ENCODE data around the gene RNF214. TPM values are rescaled to one million over a fixed set of nuclear protein-coding genes. Genes with fewer than 3 reads are reported as not detected.
"Not testable (repeated sequence)": the region's sequence is repeated elsewhere in the genome, so short reads cannot be mapped to it uniquely, and the experiment has no call there.

RNF214 gene
- 16.0 and 17.7 TPM in 2 replicates for polyA plus RNA-seq (2013)

DNA sequence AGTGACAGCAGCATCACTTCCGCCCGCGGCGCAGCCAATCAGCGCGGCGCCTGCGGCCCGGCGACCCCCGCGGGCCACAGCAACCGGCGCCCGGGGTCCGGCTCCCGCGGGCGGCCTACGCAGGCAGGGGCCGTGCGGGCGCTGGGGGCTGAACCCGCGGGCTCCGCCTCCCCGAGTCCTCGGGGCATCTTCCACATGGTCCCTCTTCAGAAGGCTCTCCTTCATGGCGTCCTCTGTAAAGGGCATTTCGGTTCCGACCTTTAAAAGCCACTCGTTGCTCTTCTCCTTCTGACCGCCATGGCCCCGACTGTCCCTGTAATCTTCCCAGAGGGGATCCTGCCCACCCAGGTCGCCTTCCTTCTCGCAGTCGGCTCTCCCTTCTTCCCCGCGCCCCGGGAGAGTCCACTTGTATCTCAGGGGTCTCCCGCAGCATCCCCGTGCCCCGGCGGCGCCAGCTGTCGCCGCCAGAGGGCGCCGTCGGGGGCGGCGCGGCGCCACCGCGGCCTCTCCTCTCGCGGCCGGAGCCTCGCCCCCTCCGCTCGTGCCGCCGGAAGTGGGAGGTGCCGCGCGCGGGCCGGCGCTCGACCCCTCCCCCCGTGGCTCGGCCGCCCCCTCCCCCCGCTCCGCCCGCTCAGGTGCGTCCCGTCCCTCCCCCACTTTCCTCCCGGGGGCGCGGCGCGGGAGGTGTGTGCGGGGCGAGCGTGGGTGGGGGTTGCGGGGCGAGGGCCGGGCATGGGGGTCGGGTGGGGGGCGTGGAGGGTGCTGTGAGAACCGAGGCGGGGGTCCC is at the start of gene RNF214:
RNF214 (plus strand) TSS at position 580 of the 787 bp plus-strand sequence. CDS start 1,602 bp downstream, outside the sequence.
- Histone ChIP-seq H2BK120ac (ENCODE audit: insufficient read depth, low read length, poor library complexity) (peak within 1 kb of the TSS; percentile 86), H3K23ac (ENCODE audit: low read length) (no peak within 1 kb of the TSS), H3K36me3 (ENCODE audit: control insufficient read depth in 1 of 2, insufficient read depth in 2 of 2, low read length in 2 of 2) (peaks cover 22 to 25% of the 10 kb centered on the region in 2 experiments), H3K9me3 (ENCODE audit: insufficient read depth, low read depth, low read length) (no peaks in the 10 kb centered on the region), H3K9ac (ENCODE audit: low read length) (peak within 1 kb of the TSS; percentile 82), H3K14ac (ENCODE audit: low read length) (peak within 1 kb of the TSS; percentile 93), H4K8ac (ENCODE audit: low read depth, low read length) (peak within 1 kb of the TSS; percentile 95), H2BK12ac (ENCODE audit: low read length) (peak within 1 kb of the TSS; percentile 52), H3K4ac (ENCODE audit: low read depth, low read length) (peak within 1 kb of the TSS; percentile 96), H3K4me2 (ENCODE audit: low read length) (peak within 1 kb of the TSS; percentile 88), H3K18ac (ENCODE audit: low read length) (peak within 1 kb of the TSS; percentile 96), H3K4me3 (ENCODE audit: low read depth, low read length) (peak within 1 kb of the TSS; percentile 92), H3K27me3 (ENCODE audit: insufficient read depth, low read length) (no peaks in the 10 kb centered on the region), H2AFZ (ENCODE audit: insufficient read depth, low read length, poor library complexity) (peak within 1 kb of the TSS; percentile 95), H2BK5ac (ENCODE audit: low read depth, low read length, poor library complexity) (peak within 1 kb of the TSS; percentile 88), H3K4me1 (ENCODE audit: control insufficient read depth in 1 of 2, insufficient read depth in 2 of 2, low read length in 2 of 2) (peaks cover 4 to 13% of the 10 kb centered on the region in 2 experiments), H4K91ac (ENCODE audit: low read depth, low read length) (peak within 1 kb of the TSS; percentile 90), H3K79me2 (ENCODE audit: control insufficient read depth, insufficient read depth, low read length, poor library complexity) (peaks cover 13% of the 10 kb centered on the region), H3K27ac (ENCODE audit: low read depth, low read length) (peak within 1 kb of the TSS; percentile 78), H4K12ac (ENCODE audit: low read depth, low read length) (peak within 1 kb of the TSS; percentile 66), H3K79me1 (ENCODE audit: low read length) (peaks cover 12% of the 10 kb centered on the region), H2AK5ac (ENCODE audit: low read length) (peak within 1 kb of the TSS; percentile 96)
- WGBS (ENCODE audit: extremely low coverage, insufficient coverage, insufficient read length), result no CpG with 5 or more reads among the region's 94 CpGs
- DNase-seq, result peak; percentile 56 to 90

DNA sequence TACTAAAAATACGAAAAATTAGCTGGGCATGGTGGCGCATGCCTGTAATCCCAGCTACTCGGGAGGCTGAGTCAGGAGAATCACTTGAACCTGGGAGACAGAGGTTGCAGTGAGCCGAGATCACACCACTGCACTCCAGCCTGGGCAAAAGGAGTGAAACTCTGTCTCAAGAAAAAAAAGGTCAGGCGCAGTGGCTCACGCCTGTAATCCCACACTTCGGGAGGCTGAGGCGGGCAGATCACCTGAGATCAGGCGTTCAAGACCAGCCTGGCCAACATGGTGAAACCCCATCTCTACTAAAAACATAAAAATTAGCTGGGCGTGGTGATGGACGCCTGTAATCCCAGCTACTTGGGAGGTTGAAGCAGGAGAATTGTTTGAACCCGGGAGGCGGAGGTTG is 49.3 kb upstream of the RNF214 start:
- H2BK12ac ChIP-seq (ENCODE audit: low read length); H2BK120ac ChIP-seq (ENCODE audit: insufficient read depth, low read length, poor library complexity); H2AK5ac ChIP-seq (ENCODE audit: low read length); H3K9me3 ChIP-seq (ENCODE audit: insufficient read depth, low read depth, low read length); H3K14ac ChIP-seq (ENCODE audit: low read length); H3K18ac ChIP-seq (ENCODE audit: low read length); H2BK5ac ChIP-seq (ENCODE audit: low read depth, low read length, poor library complexity); H3K27me3 ChIP-seq (ENCODE audit: insufficient read depth, low read length); H4K12ac ChIP-seq (ENCODE audit: low read depth, low read length); H4K91ac ChIP-seq (ENCODE audit: low read depth, low read length); H3K9ac ChIP-seq (ENCODE audit: low read length); H3K79me1 ChIP-seq (ENCODE audit: low read length); H3K4ac ChIP-seq (ENCODE audit: low read depth, low read length); H4K8ac ChIP-seq (ENCODE audit: low read depth, low read length); DNase-seq; H3K4me2 ChIP-seq (ENCODE audit: low read length); H3K4me3 ChIP-seq (ENCODE audit: low read depth, low read length); H3K23ac ChIP-seq (ENCODE audit: low read length); H3K27ac ChIP-seq (ENCODE audit: low read depth, low read length); H3K4me1 ChIP-seq (ENCODE audit: control insufficient read depth in 1 of 2, insufficient read depth in 2 of 2, low read length in 2 of 2); H3K79me2 ChIP-seq (ENCODE audit: control insufficient read depth, insufficient read depth, low read length, poor library complexity); H2AFZ ChIP-seq (ENCODE audit: insufficient read depth, low read length, poor library complexity): not testable (repeated sequence)
- no CpG with 5 or more reads among the region's 13 CpGs for WGBS (ENCODE audit: extremely low coverage, insufficient coverage, insufficient read length)
- peaks cover 26 to 31% of the 10 kb centered on the region in 2 experiments for H3K36me3 ChIP-seq (ENCODE audit: control insufficient read depth in 1 of 2, insufficient read depth in 2 of 2, low read length in 2 of 2)

DNA sequence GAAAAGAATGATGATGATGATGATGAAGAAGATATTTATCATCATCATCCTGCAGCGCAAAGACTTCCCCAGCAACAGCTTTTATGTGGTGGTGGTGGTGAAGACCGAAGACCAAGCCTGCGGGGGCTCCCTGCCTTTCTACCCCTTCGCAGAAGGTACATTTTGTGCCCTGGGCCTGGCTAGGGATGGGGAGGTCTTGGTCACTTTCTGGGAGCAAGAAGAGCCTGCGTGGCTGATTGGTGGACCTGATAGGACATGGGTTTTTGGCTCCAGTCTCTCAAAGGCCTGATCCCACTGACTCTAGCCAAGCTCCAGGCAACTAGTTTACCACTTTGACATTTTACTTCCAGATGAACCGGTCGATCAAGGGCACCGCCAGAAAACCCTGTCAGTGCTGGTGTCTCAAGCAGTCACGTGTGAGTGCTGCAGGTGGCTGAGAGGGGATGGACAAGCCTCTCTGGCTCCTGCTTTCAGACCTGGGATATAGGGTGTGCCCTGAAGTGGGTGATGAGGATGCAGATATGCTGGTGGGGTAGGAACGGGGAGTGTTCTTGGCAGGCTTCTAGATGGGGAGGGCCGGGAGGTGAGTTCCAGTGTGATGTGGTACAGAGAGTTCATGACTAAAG is 48.6 kb upstream of the RNF214 start:
- no peak overlapping the region for H3K9ac ChIP-seq (ENCODE audit: low read length)
- peaks cover 33 to 37% of the 10 kb centered on the region in 2 experiments for H3K36me3 ChIP-seq (ENCODE audit: control insufficient read depth in 1 of 2, insufficient read depth in 2 of 2, low read length in 2 of 2)
- no peak overlapping the region for H3K4ac ChIP-seq (ENCODE audit: low read depth, low read length)
- no peak overlapping the region for H3K4me2 ChIP-seq (ENCODE audit: low read length)
- no peak overlapping the region for H2BK120ac ChIP-seq (ENCODE audit: insufficient read depth, low read length, poor library complexity)
- no peak overlapping the region for H2BK5ac ChIP-seq (ENCODE audit: low read depth, low read length, poor library complexity)
- no peak overlapping the region for H3K18ac ChIP-seq (ENCODE audit: low read length)
- peaks cover 9 to 10% of the 10 kb centered on the region in 2 experiments for H3K4me1 ChIP-seq (ENCODE audit: control insufficient read depth in 1 of 2, insufficient read depth in 2 of 2, low read length in 2 of 2)
- H2AK5ac ChIP-seq (ENCODE audit: low read length), result no peak overlapping the region
- WGBS (ENCODE audit: extremely low coverage, insufficient coverage, insufficient read length), result no CpG with 5 or more reads among the region's 11 CpGs
- H3K27ac ChIP-seq (ENCODE audit: low read depth, low read length), result no peak overlapping the region
- no peaks in the 10 kb centered on the region for H3K27me3 ChIP-seq (ENCODE audit: insufficient read depth, low read length)
- peak in 1 of 2 donors; percentile 39 for DNase-seq
- H2AFZ ChIP-seq (ENCODE audit: insufficient read depth, low read length, poor library complexity), result no peak overlapping the region
- H3K23ac ChIP-seq (ENCODE audit: low read length), result no peak overlapping the region
- no peak overlapping the region for H3K4me3 ChIP-seq (ENCODE audit: low read depth, low read length)
- H3K9me3 ChIP-seq (ENCODE audit: insufficient read depth, low read depth, low read length), result peaks cover 2% of the 10 kb centered on the region
- H4K8ac ChIP-seq (ENCODE audit: low read depth, low read length), result no peak overlapping the region
- H3K79me2 ChIP-seq (ENCODE audit: control insufficient read depth, insufficient read depth, low read length, poor library complexity), result peaks cover 4% of the 10 kb centered on the region
- no peak overlapping the region for H4K91ac ChIP-seq (ENCODE audit: low read depth, low read length)
- H4K12ac ChIP-seq (ENCODE audit: low read depth, low read length), result no peak overlapping the region
- H2BK12ac ChIP-seq (ENCODE audit: low read length), result no peak overlapping the region
- no peak overlapping the region for H3K14ac ChIP-seq (ENCODE audit: low read length)
- peaks cover 4% of the 10 kb centered on the region for H3K79me1 ChIP-seq (ENCODE audit: low read length)

DNA sequence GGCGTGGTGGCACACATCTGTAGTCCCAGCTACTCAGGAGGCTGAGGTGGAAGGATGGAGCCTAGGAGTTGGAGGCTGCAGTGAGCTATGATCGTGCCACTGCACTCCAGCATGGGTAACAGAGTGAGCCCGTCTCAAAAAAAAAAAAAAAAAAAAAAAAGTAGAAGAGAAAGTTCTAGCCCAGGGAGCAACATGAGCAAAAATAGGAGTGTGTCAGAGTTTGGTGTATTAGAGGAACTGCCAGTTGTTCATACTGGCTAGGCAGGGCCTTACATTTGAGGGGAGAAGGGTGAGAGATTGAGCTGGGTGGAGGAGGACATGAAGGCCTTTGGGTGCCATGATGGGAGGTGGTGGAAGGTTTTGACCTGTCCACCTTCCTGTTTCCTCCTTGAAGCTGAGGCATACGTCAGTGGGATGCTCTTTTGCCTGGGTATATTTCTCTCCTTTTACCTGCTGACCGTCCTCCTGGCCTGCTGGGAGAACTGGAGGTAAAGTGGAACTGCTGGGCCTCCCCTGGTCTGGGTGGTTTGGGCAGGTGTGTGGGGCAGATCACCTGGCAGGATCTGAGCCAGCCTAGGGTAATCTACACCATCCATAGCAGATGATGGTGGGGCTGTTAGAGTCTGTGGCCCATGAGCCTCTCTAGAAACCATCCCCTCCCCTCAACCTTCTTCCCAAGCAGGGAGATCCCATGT is 46.6 kb upstream of the RNF214 start:
- Histone ChIP-seq H2AK5ac (ENCODE audit: low read length) (no peak overlapping the region), H2BK12ac (ENCODE audit: low read length) (no peak overlapping the region), H2BK5ac (ENCODE audit: low read depth, low read length, poor library complexity) (no peak overlapping the region), H3K18ac (ENCODE audit: low read length) (no peak overlapping the region), H2BK120ac (ENCODE audit: insufficient read depth, low read length, poor library complexity) (no peak overlapping the region), H3K9me3 (ENCODE audit: insufficient read depth, low read depth, low read length) (peaks cover under 1% of the 10 kb centered on the region), H2AFZ (ENCODE audit: insufficient read depth, low read length, poor library complexity) (no peak overlapping the region), H3K9ac (ENCODE audit: low read length) (no peak overlapping the region), H3K27ac (ENCODE audit: low read depth, low read length) (no peak overlapping the region), H3K4me1 (ENCODE audit: control insufficient read depth in 1 of 2, insufficient read depth in 2 of 2, low read length in 2 of 2) (peaks cover 2% of the 10 kb centered on the region in 2 experiments), H3K4ac (ENCODE audit: low read depth, low read length) (no peak overlapping the region), H4K12ac (ENCODE audit: low read depth, low read length) (no peak overlapping the region), H3K4me2 (ENCODE audit: low read length) (no peak overlapping the region), H3K79me2 (ENCODE audit: control insufficient read depth, insufficient read depth, low read length, poor library complexity) (no peaks in the 10 kb centered on the region), H3K36me3 (ENCODE audit: control insufficient read depth in 1 of 2, insufficient read depth in 2 of 2, low read length in 2 of 2) (peaks cover 53 to 56% of the 10 kb centered on the region in 2 experiments), H4K91ac (ENCODE audit: low read depth, low read length) (no peak overlapping the region), H3K23ac (ENCODE audit: low read length) (no peak overlapping the region), H4K8ac (ENCODE audit: low read depth, low read length) (no peak overlapping the region), H3K4me3 (ENCODE audit: low read depth, low read length) (no peak overlapping the region), H3K27me3 (ENCODE audit: insufficient read depth, low read length) (no peaks in the 10 kb centered on the region), H3K14ac (ENCODE audit: low read length) (no peak overlapping the region), H3K79me1 (ENCODE audit: low read length) (no peaks in the 10 kb centered on the region)
- DNase-seq, result no peak
- no CpG with 5 or more reads among the region's 5 CpGs for WGBS (ENCODE audit: extremely low coverage, insufficient coverage, insufficient read length)
